BE2C (cell line): ENCODE data around the gene KCNQ1OT1.

Source experiments
- DNase-seq: peaks from one replicate; pipeline ENCODE4 v3.0.0-alpha.2; 2020
- H3K27me3 ChIP-seq: fragments of 250-450 bp; sonication (Bioruptor Pico); 2 replicates; pipeline ENCODE4 v1.5.1; 2020; ENCODE audit warnings: mild to moderate bottlenecking
- H3K36me3 ChIP-seq: fragments of 250-450 bp; sonication (Bioruptor Pico); 2 replicates; pipeline ENCODE4 v1.5.1; 2020; ENCODE audit warnings: mild to moderate bottlenecking
- H3K4me1 ChIP-seq: fragments of 250-450 bp; sonication (Bioruptor Pico); 2 replicates; pipeline ENCODE4 v1.5.1; 2020
- H3K4me3 ChIP-seq: 2 replicates; pipeline ENCODE4 v1.5.1; 2011; ENCODE audit warnings: low read depth, low read length
- H3K9me3 ChIP-seq: fragments of 250-450 bp; sonication (Bioruptor Pico); 2 replicates; pipeline ENCODE4 v1.5.1; 2020
- CTCF ChIP-seq: IDR thresholded peaks from 2 replicates; pipeline ENCODE4 v1.5.1; 2012; ENCODE audit warnings: mild to moderate bottlenecking, low read depth, low read length

KCNQ1OT1 gene

GRCh38 chr11:2580061-2580421 lies 119.8 kb downstream of the KCNQ1OT1 start:
- no peak overlapping the region for H3K4me3 ChIP-seq

GRCh38 chr11:2579315-2580060 lies 120.3 kb downstream of the KCNQ1OT1 start:
- TF ChIP-seq CTCF = no peak
- Histone ChIP-seq H3K9me3 (no peaks in the 10 kb centered on the region), H3K4me1 (no peaks in the 10 kb centered on the region), H3K36me3 (no peaks in the 10 kb centered on the region), H3K27me3 (no peaks in the 10 kb centered on the region), H3K4me3 (no peak overlapping the region)
- peak; percentile 3 for DNase-seq

More at GRCh38 chr11:2580061-2580421, 119.8 kb downstream of the KCNQ1OT1 start:
- DNase-seq = peak; percentile 1
- no peak for TF ChIP-seq CTCF
- Histone ChIP-seq H3K36me3 (no peaks in the 10 kb centered on the region), H3K27me3 (no peaks in the 10 kb centered on the region), H3K9me3 (no peaks in the 10 kb centered on the region), H3K4me1 (no peaks in the 10 kb centered on the region)

GRCh38 chr11:2578929-2579270 lies 120.9 kb downstream of the KCNQ1OT1 start:
- H3K9me3 ChIP-seq = no peaks in the 10 kb centered on the region
- TF ChIP-seq CTCF = no peak
- no peaks in the 10 kb centered on the region for H3K4me1 ChIP-seq
- H3K27me3 ChIP-seq = no peaks in the 10 kb centered on the region
- DNase-seq = peak; percentile 2
- no peaks in the 10 kb centered on the region for H3K36me3 ChIP-seq
- no peak overlapping the region for H3K4me3 ChIP-seq

GRCh38 chr11:2577991-2578928 lies 121.5 kb downstream of the KCNQ1OT1 start:
- DNase-seq = peak; percentile 3
- H3K27me3 ChIP-seq = no peaks in the 10 kb centered on the region
- H3K36me3 ChIP-seq = no peaks in the 10 kb centered on the region
- TF ChIP-seq CTCF = no peak
- H3K9me3 ChIP-seq = no peaks in the 10 kb centered on the region
- no peaks in the 10 kb centered on the region for H3K4me1 ChIP-seq
- H3K4me3 ChIP-seq = no peak overlapping the region

- H3K4me3 ChIP-seq = no peak overlapping the region
- H3K4me1 ChIP-seq = no peaks in the 10 kb centered on the region
- peak; percentile 0 for DNase-seq
- no peak for TF ChIP-seq CTCF
- no peaks in the 10 kb centered on the region for H3K36me3 ChIP-seq
- no peaks in the 10 kb centered on the region for H3K27me3 ChIP-seq
- no peaks in the 10 kb centered on the region for H3K9me3 ChIP-seq
Measured at GRCh38 chr11:2577031-2577990, 122.5 kb downstream of the KCNQ1OT1 start.
